ENCODE measurements around the gene MPDU1. TPM values are rescaled to one million over a fixed set of nuclear protein-coding genes. Genes with fewer than 3 reads are reported as not detected.

Gene MPDU1
- total RNA-seq, 4 donors from 2014 or later = 37.1 to 236 (median 125) TPM

DNA sequence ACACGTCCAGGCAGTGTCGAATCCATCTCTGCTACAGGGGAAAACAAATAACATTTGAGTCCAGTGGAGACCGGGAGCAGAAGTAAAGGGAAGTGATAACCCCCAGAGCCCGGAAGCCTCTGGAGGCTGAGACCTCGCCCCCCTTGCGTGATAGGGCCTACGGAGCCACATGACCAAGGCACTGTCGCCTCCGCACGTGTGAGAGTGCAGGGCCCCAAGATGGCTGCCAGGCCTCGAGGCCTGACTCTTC, 11.4 kb upstream of the MPDU1 start:
- H3K36me3 ChIP-seq = peaks cover 0 to 60% (median 0%) of the 10 kb centered on the region in 3 donors

DNA sequence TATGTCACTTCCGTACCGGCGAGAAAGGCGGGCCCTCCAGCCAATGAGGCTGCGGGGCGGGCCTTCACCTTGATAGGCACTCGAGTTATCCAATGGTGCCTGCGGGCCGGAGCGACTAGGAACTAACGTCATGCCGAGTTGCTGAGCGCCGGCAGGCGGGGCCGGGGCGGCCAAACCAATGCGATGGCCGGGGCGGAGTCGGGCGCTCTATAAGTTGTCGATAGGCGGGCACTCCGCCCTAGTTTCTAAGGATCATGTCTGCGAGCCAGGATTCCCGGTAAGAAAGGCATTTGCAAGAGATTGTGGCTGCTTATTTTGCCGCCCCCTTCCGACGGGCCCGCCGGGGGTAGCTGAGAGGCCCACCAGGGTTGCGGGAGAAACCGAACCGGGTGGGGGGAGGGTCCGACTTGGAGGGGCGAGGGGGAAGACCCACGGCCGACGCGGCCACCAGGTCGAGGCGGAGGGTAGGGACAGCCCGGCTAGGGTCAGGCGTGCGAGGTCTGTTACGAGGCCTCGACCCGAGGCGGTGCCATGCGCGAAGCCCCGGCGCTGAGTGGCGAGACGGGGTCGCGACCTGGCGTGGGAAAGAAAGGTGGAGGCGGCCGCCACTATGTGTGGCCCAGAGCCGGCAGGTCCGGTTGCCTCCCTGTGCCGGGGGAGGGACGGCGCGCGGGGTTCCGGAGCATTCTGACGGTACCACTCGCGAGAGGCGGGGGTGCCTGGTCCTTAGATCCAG, 10.9 kb upstream of the MPDU1 start:
- Histone ChIP-seq H3K9me3 (no peaks in the 10 kb centered on the region), H3K27me3 (no peaks in the 10 kb centered on the region), H3K36me3 (peaks cover 0 to 62% (median 0%) of the 10 kb centered on the region in 3 donors), H3K4me1 (peaks cover 2 to 51% (median 13%) of the 10 kb centered on the region in 4 donors), H3K27ac (peak overlapping the region; percentile 99 to 100 (median 100)), H3K4me3 (peak overlapping the region; percentile 93 to 100 (median 98))
- peak in 2 of 3 donors; percentile 71 to 100 for DNase-seq
- TF ChIP-seq POLR2A (IDR thresholded peaks at IDR 0.05) = peak; percentile 99
- TF ChIP-seq, protein P1, sequence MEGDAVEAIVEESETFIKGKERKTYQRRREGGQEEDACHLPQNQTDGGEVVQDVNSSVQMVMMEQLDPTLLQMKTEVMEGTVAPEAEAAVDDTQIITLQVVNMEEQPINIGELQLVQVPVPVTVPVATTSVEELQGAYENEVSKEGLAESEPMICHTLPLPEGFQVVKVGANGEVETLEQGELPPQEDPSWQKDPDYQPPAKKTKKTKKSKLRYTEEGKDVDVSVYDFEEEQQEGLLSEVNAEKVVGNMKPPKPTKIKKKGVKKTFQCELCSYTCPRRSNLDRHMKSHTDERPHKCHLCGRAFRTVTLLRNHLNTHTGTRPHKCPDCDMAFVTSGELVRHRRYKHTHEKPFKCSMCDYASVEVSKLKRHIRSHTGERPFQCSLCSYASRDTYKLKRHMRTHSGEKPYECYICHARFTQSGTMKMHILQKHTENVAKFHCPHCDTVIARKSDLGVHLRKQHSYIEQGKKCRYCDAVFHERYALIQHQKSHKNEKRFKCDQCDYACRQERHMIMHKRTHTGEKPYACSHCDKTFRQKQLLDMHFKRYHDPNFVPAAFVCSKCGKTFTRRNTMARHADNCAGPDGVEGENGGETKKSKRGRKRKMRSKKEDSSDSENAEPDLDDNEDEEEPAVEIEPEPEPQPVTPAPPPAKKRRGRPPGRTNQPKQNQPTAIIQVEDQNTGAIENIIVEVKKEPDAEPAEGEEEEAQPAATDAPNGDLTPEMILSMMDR (IDR thresholded peaks at IDR 0.05) = peak in 3 of 6 experiments; percentile 6 to 20 (median 12)

More for the DNA sequence above, 11.4 kb upstream of the MPDU1 start:
- DNase-seq = peak in 2 of 3 donors; percentile 100
- peak overlapping the region; percentile 92 to 100 (median 96) for H3K27ac ChIP-seq
- no peak for TF ChIP-seq POLR2A (IDR thresholded peaks at IDR 0.05)
- TF ChIP-seq, protein P1 (IDR thresholded peaks at IDR 0.05) = no peak
- H3K4me3 ChIP-seq = peak overlapping the region; percentile 45 to 93 (median 52)
- no peaks in the 10 kb centered on the region for H3K27me3 ChIP-seq
- H3K4me1 ChIP-seq = peaks cover 2 to 47% (median 13%) of the 10 kb centered on the region in 4 donors
- H3K9me3 ChIP-seq = no peaks in the 10 kb centered on the region

DNA sequence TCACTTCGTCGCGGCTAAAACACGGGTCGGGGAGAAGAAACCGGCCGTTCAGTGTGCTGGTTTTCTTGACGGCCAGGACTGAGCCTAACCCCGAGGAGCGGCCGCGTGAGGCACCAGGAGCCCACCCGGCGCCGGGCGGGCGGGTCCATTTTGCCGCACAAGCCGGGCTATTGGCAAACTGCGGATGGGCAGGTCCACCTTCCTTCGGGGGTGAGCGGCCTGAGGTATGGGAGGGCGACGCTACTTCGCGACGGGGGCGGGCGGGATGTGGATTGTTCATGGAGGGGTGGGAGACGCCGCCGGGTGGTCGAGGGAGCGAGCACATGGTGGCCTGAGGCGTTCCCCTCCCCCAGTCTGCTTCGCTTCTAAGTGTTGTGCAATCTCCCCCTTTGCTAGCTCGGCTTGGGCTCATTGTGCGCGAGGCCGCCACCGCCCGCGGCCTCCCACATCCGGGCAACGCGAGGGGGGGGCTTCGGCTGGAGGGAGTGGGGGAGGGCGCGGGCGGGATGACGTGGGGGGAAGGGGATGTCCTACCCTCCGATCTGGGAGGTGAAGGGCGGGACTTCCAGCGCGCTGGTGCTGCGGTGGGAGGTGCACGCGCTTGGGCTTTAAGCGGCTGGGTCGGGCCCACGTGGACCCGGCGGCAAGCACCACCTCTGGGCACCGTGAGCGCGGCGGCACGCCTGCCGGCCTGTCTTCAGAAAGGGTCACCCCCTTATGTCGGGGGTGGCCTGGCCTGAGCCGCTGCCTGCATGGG, 10.2 kb upstream of the MPDU1 start:
- peak; percentile 91 to 95 (median 93) for DNase-seq
- H3K27me3 ChIP-seq = no peaks in the 10 kb centered on the region

DNA sequence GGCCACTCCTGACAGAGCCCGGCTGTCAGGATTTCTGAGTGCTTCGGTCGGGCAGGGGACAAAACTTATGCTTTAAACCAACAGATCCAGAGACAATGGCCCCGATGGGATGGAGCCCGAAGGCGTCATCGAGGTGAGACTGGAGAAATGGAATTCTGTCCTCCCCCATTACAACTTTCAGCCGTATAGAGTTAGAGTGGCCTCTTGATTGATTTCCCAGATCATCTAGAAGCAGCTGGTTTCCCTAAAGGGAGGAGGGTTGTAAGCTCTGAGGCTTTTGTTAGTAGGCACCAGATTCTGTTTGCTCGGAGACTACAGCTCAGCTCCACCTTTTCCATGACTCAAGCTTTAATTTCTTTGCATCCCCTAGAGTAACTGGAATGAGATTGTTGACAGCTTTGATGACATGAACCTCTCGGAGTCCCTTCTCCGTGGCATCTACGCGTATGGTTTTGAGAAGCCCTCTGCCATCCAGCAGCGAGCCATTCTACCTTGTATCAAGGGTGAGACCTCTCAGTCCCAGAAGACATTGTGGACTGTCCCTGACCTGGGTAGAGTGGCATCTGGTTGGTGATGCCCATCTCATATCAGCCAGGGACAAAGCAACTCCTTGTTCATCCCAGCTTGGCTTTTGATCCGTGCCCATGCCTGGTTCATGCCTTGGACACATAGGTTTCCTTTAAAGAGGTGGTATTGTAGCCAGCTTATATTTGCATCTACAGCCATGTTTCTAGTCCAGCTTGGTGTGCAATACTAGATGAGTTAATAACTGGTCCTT, 9.3 kb upstream of the MPDU1 start:
- H3K27ac ChIP-seq = peak overlapping the region; percentile 99 to 100 (median 100)
- peaks cover 4 to 53% (median 22%) of the 10 kb centered on the region in 4 donors for H3K4me1 ChIP-seq
- TF ChIP-seq, protein P1 (IDR thresholded peaks at IDR 0.05) = no peak
- TF ChIP-seq POLR2A (IDR thresholded peaks at IDR 0.05) = no peak
- DNase-seq = no peak
- no peaks in the 10 kb centered on the region for H3K9me3 ChIP-seq
- peak overlapping the region; percentile 93 to 100 (median 98) for H3K4me3 ChIP-seq
- no peaks in the 10 kb centered on the region for H3K27me3 ChIP-seq
- H3K36me3 ChIP-seq = peaks cover 0 to 71% (median 0%) of the 10 kb centered on the region in 3 donors

More for the DNA sequence above, 10.2 kb upstream of the MPDU1 start:
- Histone ChIP-seq H3K36me3 (peaks cover 0 to 70% (median 0%) of the 10 kb centered on the region in 3 donors), H3K4me3 (peak overlapping the region; percentile 93 to 100 (median 98)), H3K27ac (peak overlapping the region; percentile 99 to 100 (median 100)), H3K9me3 (no peaks in the 10 kb centered on the region), H3K4me1 (peaks cover under 1 to 53% (median 14%) of the 10 kb centered on the region in 4 donors)
- TF ChIP-seq, protein P1 (IDR thresholded peaks at IDR 0.05) = no peak
- TF ChIP-seq POLR2A (IDR thresholded peaks at IDR 0.05) = peak in 1 of 2 donors; percentile 53

DNA sequence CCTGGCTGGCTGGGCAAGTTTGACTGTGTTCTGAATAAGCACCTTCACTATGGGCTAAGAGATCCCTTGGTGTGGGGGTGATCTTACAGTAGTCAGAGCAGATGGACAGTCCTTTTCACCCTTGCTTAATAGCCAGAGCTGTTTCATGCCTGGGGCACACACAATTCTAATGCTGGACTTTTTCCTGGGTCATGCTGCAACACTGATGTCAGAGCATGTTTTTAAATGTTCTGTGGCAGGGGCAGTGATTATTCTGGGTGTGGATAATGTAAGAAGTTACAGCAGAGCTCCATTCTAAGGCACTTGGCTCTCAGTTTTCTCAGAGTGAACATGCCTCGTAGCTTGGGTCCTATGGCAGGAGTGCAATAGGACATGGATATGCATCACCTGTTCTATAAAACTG, 8.2 kb upstream of the MPDU1 start:
- Histone ChIP-seq H3K9me3 (no peaks in the 10 kb centered on the region), H3K36me3 (peaks cover 0 to 60% (median 0%) of the 10 kb centered on the region in 3 donors), H3K4me1 (peaks cover 4 to 64% (median 32%) of the 10 kb centered on the region in 4 donors), H3K27me3 (no peaks in the 10 kb centered on the region), H3K4me3 (no peak overlapping the region), H3K27ac (peak overlapping the region in 2 of 4 donors; percentile 3 to 100)
- DNase-seq = no peak
- TF ChIP-seq POLR2A (IDR thresholded peaks at IDR 0.05) = no peak
- TF ChIP-seq, protein P1 (IDR thresholded peaks at IDR 0.05) = no peak

Data from Peyer's patch (tissue), 4 donors.